Measurements from ENCODE around the gene POGLUT2.
"Not testable (repeated sequence)": the region's sequence is repeated elsewhere in the genome, so short reads cannot be mapped to it uniquely, and the experiment has no call there.

DNA sequence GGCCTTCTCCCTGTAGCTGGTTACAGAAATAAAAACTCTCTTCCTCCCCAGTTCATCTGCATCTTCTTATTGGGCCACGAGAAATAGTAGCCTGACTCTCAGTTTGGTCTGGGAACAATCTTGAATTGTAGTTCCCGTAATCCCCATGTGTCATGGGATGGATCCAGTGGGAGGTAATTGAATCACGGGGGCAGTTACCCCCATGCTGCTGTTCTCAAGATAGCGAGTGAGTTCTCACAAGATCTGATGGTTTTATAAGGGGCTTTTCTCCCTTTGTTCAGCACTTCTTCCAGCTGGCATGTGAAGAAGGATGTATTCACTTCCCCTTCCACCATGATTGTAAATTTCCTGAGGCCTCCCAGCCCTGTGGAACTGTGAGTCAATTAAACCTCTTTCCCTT lies 18.1 kb downstream of the POGLUT2 start:
- TF ChIP-seq, protein P1, sequence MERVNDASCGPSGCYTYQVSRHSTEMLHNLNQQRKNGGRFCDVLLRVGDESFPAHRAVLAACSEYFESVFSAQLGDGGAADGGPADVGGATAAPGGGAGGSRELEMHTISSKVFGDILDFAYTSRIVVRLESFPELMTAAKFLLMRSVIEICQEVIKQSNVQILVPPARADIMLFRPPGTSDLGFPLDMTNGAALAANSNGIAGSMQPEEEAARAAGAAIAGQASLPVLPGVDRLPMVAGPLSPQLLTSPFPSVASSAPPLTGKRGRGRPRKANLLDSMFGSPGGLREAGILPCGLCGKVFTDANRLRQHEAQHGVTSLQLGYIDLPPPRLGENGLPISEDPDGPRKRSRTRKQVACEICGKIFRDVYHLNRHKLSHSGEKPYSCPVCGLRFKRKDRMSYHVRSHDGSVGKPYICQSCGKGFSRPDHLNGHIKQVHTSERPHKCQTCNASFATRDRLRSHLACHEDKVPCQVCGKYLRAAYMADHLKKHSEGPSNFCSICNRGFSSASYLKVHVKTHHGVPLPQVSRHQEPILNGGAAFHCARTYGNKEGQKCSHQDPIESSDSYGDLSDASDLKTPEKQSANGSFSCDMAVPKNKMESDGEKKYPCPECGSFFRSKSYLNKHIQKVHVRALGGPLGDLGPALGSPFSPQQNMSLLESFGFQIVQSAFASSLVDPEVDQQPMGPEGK (CRISPR knock-in tag; IDR thresholded peaks at IDR 0.05; ENCODE audit: borderline replicate concordance): not testable (repeated sequence)
- not testable (repeated sequence) for TF ChIP-seq ARNTL (CRISPR knock-in tag; IDR thresholded peaks at IDR 0.05; ENCODE audit: borderline replicate concordance, low read depth); ZC3H10 (CRISPR knock-in tag; IDR thresholded peaks at IDR 0.05); RARB (CRISPR knock-in tag; IDR thresholded peaks at IDR 0.05); GLIS3 (CRISPR knock-in tag; IDR thresholded peaks at IDR 0.05); OSR1 (CRISPR knock-in tag; IDR thresholded peaks at IDR 0.05); BACH2 (CRISPR knock-in tag; IDR thresholded peaks at IDR 0.05; ENCODE audit: borderline replicate concordance); ZFP3 (CRISPR knock-in tag; IDR thresholded peaks at IDR 0.05)
